Activated B cell treated with CpG ODN at 0.5 μM for 24 hours (primary cell): ENCODE measurements around the gene STAT3. TPM values are rescaled to one million over a fixed set of nuclear protein-coding genes. Genes with fewer than 3 reads are reported as not detected.

Experiments used
- ATAC-seq: fragments of 200-7000 bp; cut with Tn5 transposase; one replicate; pipeline ENCODE4 v1.10.0; 2021; ENCODE audit warnings: low read depth, mild to moderate bottlenecking, moderate library complexity
- CTCF ChIA-PET: fragments of 350-600 bp; sonication (Branson Sonifier 250); formaldehyde crosslinking; loops from one replicate; lab custom pipeline; 2021; ENCODE audit warnings: antibody characterized with exemption; lab: Charles Lee
- POLR2A ChIA-PET: fragments of 350-600 bp; sonication (Branson Sonifier 250); formaldehyde crosslinking; loops from one replicate; lab custom pipeline; 2021; ENCODE audit warnings: antibody characterized with exemption; lab: Charles Lee
- DNase-seq: peaks from one replicate; pipeline ENCODE4 v3.0.0; 2022
- H3K27ac Mint-ChIP-seq: one replicate; pipeline ENCODE4 v1.8.0; 2020; ENCODE audit warnings: mixed read lengths
- H3K27me3 Mint-ChIP-seq: one replicate; pipeline ENCODE4 v1.8.0; 2021; ENCODE audit warnings: mixed read lengths
- H3K36me3 Mint-ChIP-seq: one replicate; pipeline ENCODE4 v1.8.0; 2021; ENCODE audit warnings: low read depth, mixed read lengths
- H3K4me1 Mint-ChIP-seq: one replicate; pipeline ENCODE4 v1.8.0; 2021; ENCODE audit warnings: mixed read lengths
- H3K4me3 Mint-ChIP-seq: one replicate; pipeline ENCODE4 v1.8.0; 2020; ENCODE audit warnings: mild to moderate bottlenecking, mixed read lengths
- H3K9me3 Mint-ChIP-seq: one replicate; pipeline ENCODE4 v1.8.0; 2020; ENCODE audit warnings: mixed read lengths
- CTCF ChIP-seq: fragments of 200-600 bp; IDR thresholded peaks from one replicate; pipeline ENCODE4 v1.8.0; 2022; ENCODE audit warnings: antibody characterized with exemption, mild to moderate bottlenecking
- intact Hi-C: fragments of 100-400 bp; cut with micrococcal nuclease; formaldehyde crosslinking; loops from one replicate; pipeline ENCODE4 v1.15.1; 2024
- total RNA-seq: library from RNA; stranded (reverse); gene quantifications from 2 replicates; pipeline ENCODE4 v1.2.3, GENCODE V29; 2022

Gene STAT3
- total RNA-seq, 1 donor from 2014 or later = 233 TPM

- Mint-ChIP-seq H3K27ac (no peak overlapping the region), H3K4me3 (no peak overlapping the region), H3K27me3 (no peaks in the 10 kb centered on the region), H3K4me1 (peaks cover 41% of the 10 kb centered on the region), H3K9me3 (no peaks in the 10 kb centered on the region), H3K36me3 (peaks cover 75% of the 10 kb centered on the region)
- CTCF ChIA-PET = interaction anchor here (1.1 kb wide), 1 partner anchor 23 kb away, joined by 4 read pairs; no protein-coding TSS in a partner anchor
- DNase-seq (no peak), ATAC-seq (no peak)
- intact Hi-C loops = no loop called here
- no peak for TF ChIP-seq CTCF
- POLR2A ChIA-PET = interaction anchor here (0.7 kb wide), 1 partner anchor 13 kb away, joined by 4 read pairs; no protein-coding TSS in a partner anchor
Measured at GRCh38 chr17:42345396-42346073, 42.7 kb downstream of the STAT3 start.

- Mint-ChIP-seq H3K27me3 (no peaks in the 10 kb centered on the region), H3K4me1 (peaks cover 41% of the 10 kb centered on the region), H3K9me3 (no peaks in the 10 kb centered on the region), H3K4me3 (no peak overlapping the region), H3K36me3 (peaks cover 80% of the 10 kb centered on the region), H3K27ac (peak overlapping the region; percentile 72)
- DNase-seq (no peak), ATAC-seq (peak; percentile 42)
- ChIA-PET CTCF (no interaction called here), POLR2A (interaction anchor here (0.6 to 1.6 kb wide), 6 partner anchors 24 to 50 kb away, joined by 4 to 14 read pairs (median 4); partner anchors contain the start of gene STAT3)
- intact Hi-C loops = no loop called here
- no peak for TF ChIP-seq CTCF
Measured at GRCh38 chr17:42342242-42343008, 45.8 kb downstream of the STAT3 start.

DNA sequence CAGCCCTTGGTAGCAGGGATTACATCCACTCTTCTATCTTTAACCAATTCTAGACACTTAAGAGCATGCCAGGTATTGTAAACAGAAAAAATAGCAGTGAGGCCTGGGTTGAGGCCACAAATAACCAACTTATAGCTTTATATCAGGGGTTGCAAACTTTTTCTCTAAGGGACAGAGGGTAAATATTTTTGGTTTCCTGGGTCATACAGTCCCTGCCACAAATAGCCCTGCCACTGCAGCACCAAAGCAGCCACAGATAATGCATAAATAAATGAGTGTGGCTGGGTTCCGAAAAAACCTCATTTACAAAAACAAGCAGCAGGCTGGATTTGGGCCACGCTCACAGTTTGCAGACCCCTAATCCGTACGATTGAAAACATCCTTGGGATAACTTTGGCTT, 46.7 kb downstream of the STAT3 start:
- Mint-ChIP-seq H3K27ac (peak overlapping the region; percentile 7), H3K4me1 (peaks cover 41% of the 10 kb centered on the region), H3K4me3 (no peak overlapping the region), H3K36me3 (peaks cover 78% of the 10 kb centered on the region), H3K9me3 (no peaks in the 10 kb centered on the region), H3K27me3 (no peaks in the 10 kb centered on the region)
- DNase-seq (no peak), ATAC-seq (no peak)
- POLR2A ChIA-PET = interaction anchor here (0.7 to 1.6 kb wide), 2 partner anchors 23 to 44 kb away, joined by 4 to 9 read pairs; no protein-coding TSS in a partner anchor
- CTCF ChIA-PET = interaction anchor here (1.5 kb wide), 1 partner anchor 61 kb away, joined by 3 read pairs; no protein-coding TSS in a partner anchor
- TF ChIP-seq CTCF = no peak
- intact Hi-C loops = no loop called here

DNA sequence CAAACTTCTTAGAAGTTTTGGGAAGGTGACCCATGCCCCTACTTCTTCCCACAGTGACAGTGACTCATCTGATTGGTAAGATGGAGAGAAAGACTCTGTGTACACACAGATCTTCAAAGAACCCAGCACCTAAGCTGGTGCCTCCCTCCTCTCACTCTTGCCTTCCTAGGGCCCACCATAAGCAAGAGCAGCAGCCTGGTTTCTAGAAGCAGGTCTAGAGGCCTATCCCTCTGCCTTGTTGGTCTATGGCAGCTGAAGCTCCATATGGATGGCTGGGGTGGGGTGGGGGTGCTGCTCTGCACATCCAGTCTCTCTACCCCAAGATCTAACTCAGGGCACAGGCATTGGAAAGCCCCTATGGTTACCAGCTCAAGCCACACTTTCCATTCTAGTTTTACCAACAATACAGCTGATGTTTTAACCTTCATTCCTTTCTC, 47.5 kb downstream of the STAT3 start:
- H3K9me3 Mint-ChIP-seq = no peaks in the 10 kb centered on the region
- no peak overlapping the region for H3K4me3 Mint-ChIP-seq
- H3K27ac Mint-ChIP-seq = peak overlapping the region; percentile 13
- H3K27me3 Mint-ChIP-seq = no peaks in the 10 kb centered on the region
- ChIA-PET POLR2A (interaction anchor here (0.7 to 1.2 kb wide), 2 partner anchors 45 to 48 kb away, joined by 4 read pairs; partner anchors contain the start of gene STAT3), CTCF (interaction anchor here (1.2 to 1.5 kb wide), 2 partner anchors 49 to 62 kb away, joined by 3 to 4 read pairs; no protein-coding TSS in a partner anchor)
- DNase-seq (no peak), ATAC-seq (no peak)
- no peak for TF ChIP-seq CTCF
- H3K36me3 Mint-ChIP-seq = peaks cover 76% of the 10 kb centered on the region
- intact Hi-C loops = no loop called here
- H3K4me1 Mint-ChIP-seq = peaks cover 41% of the 10 kb centered on the region

DNA sequence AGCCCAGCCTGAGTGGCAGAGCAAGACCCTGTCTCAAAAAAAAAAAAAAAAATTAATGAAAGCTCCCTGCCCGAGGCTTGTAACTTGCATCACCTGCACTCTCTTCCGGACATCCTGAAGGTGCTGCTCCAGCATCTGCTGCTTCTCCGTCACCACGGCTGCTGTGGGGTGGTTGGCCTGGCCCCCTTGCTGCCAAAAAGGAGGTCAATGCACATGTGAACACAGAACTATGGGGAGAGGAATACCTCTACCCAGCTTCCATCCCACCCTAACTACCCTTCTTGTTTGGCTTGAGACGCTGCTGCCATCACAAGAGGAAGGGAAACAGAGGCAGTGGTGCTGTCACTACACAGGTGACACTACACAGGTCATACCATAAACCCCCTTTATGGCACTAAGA, 49.0 kb downstream of the STAT3 start:
- H3K36me3 Mint-ChIP-seq = peaks cover 79% of the 10 kb centered on the region
- no peak for TF ChIP-seq CTCF
- H3K9me3 Mint-ChIP-seq = no peaks in the 10 kb centered on the region
- ATAC-seq (no peak), DNase-seq (no peak)
- H3K4me1 Mint-ChIP-seq = peaks cover 41% of the 10 kb centered on the region
- H3K27me3 Mint-ChIP-seq = no peaks in the 10 kb centered on the region
- H3K4me3 Mint-ChIP-seq = no peak overlapping the region
- H3K27ac Mint-ChIP-seq = no peak overlapping the region
- ChIA-PET POLR2A (no interaction called here), CTCF (no interaction called here)
- intact Hi-C loops = no loop called here
